Upper lobe of left lung (tissue), 4 donors: ENCODE results near the gene STX1B.

Source experiments
- EP300 ChIP-seq, 4 donors: sonication (generic); formaldehyde crosslinking; IDR thresholded peaks; one replicate each; pipeline ENCODE4 v1.5.1; 2017; ENCODE audit warnings: antibody characterized with exemption in 4 of 4, control low read depth in 2 of 4
- POLR2A ChIP-seq, 4 donors: fragments of 450-650 bp; IDR thresholded peaks; one replicate each; pipeline ENCODE4 v1.5.1; 2016 to 2017; ENCODE audit warnings: antibody characterized with exemption in 4 of 4, mild to moderate bottlenecking in 2 of 4
- POLR2AphosphoS5 ChIP-seq, 2 donors: sonication (generic); formaldehyde crosslinking; IDR thresholded peaks; one replicate each; pipeline ENCODE4 v1.5.1; 2017; ENCODE audit warnings: antibody characterized with exemption in 2 of 2
- TF ChIP-seq, protein P1 (sequence below), 6 experiments: fragments of 450-650 bp in 4 of 6; fragments of 200-600 bp in 2 of 6; sonication (generic) in 2 of 6; IDR thresholded peaks; one replicate each; pipeline ENCODE4 v1.5.1; 2016 to 2019; ENCODE audit warnings: antibody characterized with exemption in 6 of 6

DNA sequence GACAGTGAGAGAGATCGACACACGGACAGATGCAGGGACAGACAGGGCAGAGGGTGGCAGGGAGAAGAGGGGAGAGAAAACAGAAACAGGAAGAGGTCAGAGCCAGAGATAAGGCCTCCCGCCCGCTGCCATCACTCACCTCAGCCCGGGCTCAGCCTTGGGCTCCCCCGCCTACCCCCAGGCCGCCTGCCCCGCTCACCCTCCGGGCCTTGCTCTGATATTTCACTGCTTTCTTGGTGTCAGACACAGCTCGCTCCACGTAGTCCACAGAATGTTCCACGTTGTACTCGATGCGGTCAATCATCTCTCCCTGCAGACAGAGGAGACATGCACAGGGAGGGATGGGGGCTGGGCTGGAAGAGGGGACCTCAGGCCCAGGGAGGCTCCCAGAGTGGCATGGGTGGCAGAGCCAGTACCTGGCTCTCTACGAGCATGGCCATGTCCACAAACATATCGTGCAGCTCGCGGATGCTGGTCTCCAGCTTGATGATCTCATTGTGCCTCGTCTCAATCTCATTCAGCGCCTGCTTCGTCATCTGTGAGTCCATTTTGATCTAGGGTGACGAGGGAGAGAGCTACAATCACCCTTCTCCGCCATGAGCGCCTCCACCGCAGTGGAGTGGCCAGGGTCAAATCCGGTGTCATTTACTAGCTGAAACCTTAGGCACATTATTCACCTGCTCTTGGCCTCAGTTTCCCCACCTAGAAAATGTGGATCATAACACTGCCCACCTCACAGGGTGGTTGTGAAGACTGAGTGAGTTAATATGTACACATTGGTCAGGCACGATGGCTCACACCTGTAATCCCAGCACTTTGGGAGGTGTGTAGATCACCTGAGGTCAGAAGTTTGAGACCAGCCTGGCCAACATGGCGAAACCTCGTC lies 17.3 kb downstream of the STX1B start:
- TF ChIP-seq, protein P1, sequence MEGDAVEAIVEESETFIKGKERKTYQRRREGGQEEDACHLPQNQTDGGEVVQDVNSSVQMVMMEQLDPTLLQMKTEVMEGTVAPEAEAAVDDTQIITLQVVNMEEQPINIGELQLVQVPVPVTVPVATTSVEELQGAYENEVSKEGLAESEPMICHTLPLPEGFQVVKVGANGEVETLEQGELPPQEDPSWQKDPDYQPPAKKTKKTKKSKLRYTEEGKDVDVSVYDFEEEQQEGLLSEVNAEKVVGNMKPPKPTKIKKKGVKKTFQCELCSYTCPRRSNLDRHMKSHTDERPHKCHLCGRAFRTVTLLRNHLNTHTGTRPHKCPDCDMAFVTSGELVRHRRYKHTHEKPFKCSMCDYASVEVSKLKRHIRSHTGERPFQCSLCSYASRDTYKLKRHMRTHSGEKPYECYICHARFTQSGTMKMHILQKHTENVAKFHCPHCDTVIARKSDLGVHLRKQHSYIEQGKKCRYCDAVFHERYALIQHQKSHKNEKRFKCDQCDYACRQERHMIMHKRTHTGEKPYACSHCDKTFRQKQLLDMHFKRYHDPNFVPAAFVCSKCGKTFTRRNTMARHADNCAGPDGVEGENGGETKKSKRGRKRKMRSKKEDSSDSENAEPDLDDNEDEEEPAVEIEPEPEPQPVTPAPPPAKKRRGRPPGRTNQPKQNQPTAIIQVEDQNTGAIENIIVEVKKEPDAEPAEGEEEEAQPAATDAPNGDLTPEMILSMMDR (IDR thresholded peaks at IDR 0.05), result no peak
- TF ChIP-seq POLR2AphosphoS5 (IDR thresholded peaks at IDR 0.05) (no peak), POLR2A (IDR thresholded peaks at IDR 0.05) (no peak), EP300 (IDR thresholded peaks at IDR 0.05) (no peak)
